OCI-LY7 (cell line): ENCODE data around the gene AGBL4. TPM values are rescaled to one million over a fixed set of nuclear protein-coding genes. Genes with fewer than 3 reads are reported as not detected.

Experiments used
- BruUV-seq: library from RNA; stranded (reverse); fragments of 400-500 nt; replicated peaks from 2 replicates; lab custom pipeline; 2021; lab: Mats Ljungman, UMichigan
- CTCF ChIA-PET: fragments of 300-600 bp; sonication (Branson Sonifier 250); formaldehyde crosslinking; loops from one replicate; lab custom pipeline; 2022; ENCODE audit warnings: antibody characterized with exemption; ENCODE audit not compliant: unreplicated experiment; lab: Charles Lee
- POLR2A ChIA-PET: fragments of 300-600 bp; sonication (Branson Sonifier 250); formaldehyde crosslinking; loops from one replicate; lab custom pipeline; 2022; ENCODE audit warnings: antibody characterized with exemption; lab: Charles Lee
- DNase-seq: peaks from one replicate; pipeline ENCODE4 v3.0.0-alpha.2; 2015; ENCODE audit warnings: low spot score
- H2AFZ ChIP-seq: fragments of 200-600 bp; sonication (generic), shearing (Covaris generic); 2 replicates; pipeline ENCODE4 v1.6.1; 2014; ENCODE audit warnings: mild to moderate bottlenecking, antibody characterized with exemption, low read length, moderate library complexity
- H3K27ac ChIP-seq: fragments of 200-600 bp; sonication (generic); 2 replicates; pipeline ENCODE4 v1.5.1; 2014; ENCODE audit warnings: mixed run types, low read depth, mild to moderate bottlenecking, moderate library complexity, low read length, inconsistent platforms; ENCODE audit not compliant: poor library complexity, severe bottlenecking
- H3K36me3 ChIP-seq: fragments of 200-600 bp; sonication (generic); 2 replicates; pipeline ENCODE4 v1.6.1; 2014; ENCODE audit warnings: mild to moderate bottlenecking, antibody characterized with exemption, low read length, moderate library complexity, mixed read lengths; ENCODE audit not compliant: insufficient read depth
- H3K4me1 ChIP-seq: fragments of 200-600 bp; sonication (generic); 2 replicates; pipeline ENCODE4 v1.5.1; 2014; ENCODE audit warnings: mild to moderate bottlenecking, low read length; ENCODE audit not compliant: insufficient read depth, poor library complexity, severe bottlenecking
- H3K4me2 ChIP-seq: fragments of 200-600 bp; sonication (generic); 2 replicates; pipeline ENCODE4 v1.6.1; 2014; ENCODE audit warnings: mild to moderate bottlenecking, low read length
- H3K4me3 ChIP-seq: fragments of 200-600 bp; sonication (generic); 2 replicates; pipeline ENCODE4 v1.5.1; 2014; ENCODE audit warnings: mild to moderate bottlenecking, low read depth, low read length; ENCODE audit not compliant: poor library complexity, severe bottlenecking
- H3K79me2 ChIP-seq: fragments of 200-600 bp; sonication (generic); 2 replicates; pipeline ENCODE4 v1.6.1; 2016; ENCODE audit warnings: low read depth, mild to moderate bottlenecking, low read length, moderate library complexity, mixed read lengths; ENCODE audit not compliant: insufficient read depth
- H3K9me2 ChIP-seq: fragments of 200-600 bp; sonication (generic); 2 replicates; pipeline ENCODE4 v1.6.1; 2016; ENCODE audit warnings: mild to moderate bottlenecking, low read length, mixed read lengths; ENCODE audit not compliant: insufficient read depth
- H3K9me3 ChIP-seq: fragments of 200-600 bp; sonication (generic); 2 replicates; pipeline ENCODE4 v1.6.1; 2014; ENCODE audit warnings: mild to moderate bottlenecking, mixed run types, low read length, mixed read lengths
- H4K20me1 ChIP-seq: fragments of 200-600 bp; sonication (generic); 2 replicates; pipeline ENCODE4 v1.6.1; 2014; ENCODE audit warnings: mild to moderate bottlenecking, antibody characterized with exemption, low read length, moderate library complexity, mixed read lengths; ENCODE audit not compliant: insufficient read depth
- EZH2phosphoT487 ChIP-seq: fragments of 200-600 bp; sonication (generic); IDR thresholded peaks from 2 replicates; pipeline ENCODE4 v1.6.1; 2018; ENCODE audit warnings: low read depth, borderline replicate concordance, mild to moderate bottlenecking, mixed run types, antibody characterized with exemption, low read length, moderate library complexity, mixed read lengths
- intact Hi-C: fragments of 100-400 bp; cut with micrococcal nuclease; formaldehyde crosslinking; loops from one replicate; pipeline ENCODE4 v1.10.0; 2022; ENCODE audit not compliant: unreplicated experiment
- total RNA-seq, 2 experiments: library from RNA; depleted of rRNA in 1 of 2; stranded (reverse); fragments of >200 nt in 1 of 2; shearing (Covaris generic) in 1 of 2; gene quantifications; 2 replicates each; pipeline ENCODE4 v1.2.3, GENCODE V29; 2014 to 2022
- TF ChIP-seq, protein P1 (sequence below): fragments of 200-600 bp; sonication (generic); conservative IDR thresholded peaks from 2 replicates; pipeline ENCODE4 v1.5.1; 2014; ENCODE audit warnings: mild to moderate bottlenecking, antibody characterized with exemption, low read length, moderate library complexity, mixed read lengths

AGBL4 gene
- total RNA-seq, 2 experiments from 2014 or later: not detected

DNA sequence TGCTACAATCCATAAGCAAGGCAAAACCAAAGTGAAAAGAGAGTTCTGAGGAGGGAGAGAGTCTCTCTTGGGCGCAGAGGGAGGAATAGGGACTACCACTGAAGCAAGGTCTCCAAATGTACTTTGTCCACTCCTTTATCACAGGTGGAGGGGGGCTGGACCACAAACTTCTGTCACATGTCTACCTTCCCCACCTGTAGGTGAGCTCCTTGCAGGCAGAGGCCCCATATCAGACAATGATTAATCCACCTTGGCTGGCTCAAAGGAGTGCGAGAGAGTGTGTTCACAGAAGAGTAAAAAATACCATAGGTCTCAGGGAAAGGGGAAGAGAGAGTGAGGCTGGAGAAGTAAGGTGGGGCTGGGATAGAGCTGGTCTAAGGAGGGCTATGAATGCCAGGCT lies 1251.5 kb downstream of the AGBL4 start:
- H3K4me2 ChIP-seq: no peak overlapping the region
- no peak overlapping the region for H3K27ac ChIP-seq
- no peaks in the 10 kb centered on the region for H4K20me1 ChIP-seq
- no TSS peak for BruUV-seq
- no peaks in the 10 kb centered on the region for H3K9me2 ChIP-seq
- POLR2A ChIA-PET: interaction anchor here (0.8 kb wide), 1 partner anchor 22 kb away, joined by 4 read pairs; no protein-coding TSS in a partner anchor
- no peaks in the 10 kb centered on the region for H3K36me3 ChIP-seq
- DNase-seq: no peak
- H2AFZ ChIP-seq: no peak overlapping the region
- H3K4me3 ChIP-seq: no peak overlapping the region
- no peak for TF ChIP-seq EZH2phosphoT487
- TF ChIP-seq, protein P1, sequence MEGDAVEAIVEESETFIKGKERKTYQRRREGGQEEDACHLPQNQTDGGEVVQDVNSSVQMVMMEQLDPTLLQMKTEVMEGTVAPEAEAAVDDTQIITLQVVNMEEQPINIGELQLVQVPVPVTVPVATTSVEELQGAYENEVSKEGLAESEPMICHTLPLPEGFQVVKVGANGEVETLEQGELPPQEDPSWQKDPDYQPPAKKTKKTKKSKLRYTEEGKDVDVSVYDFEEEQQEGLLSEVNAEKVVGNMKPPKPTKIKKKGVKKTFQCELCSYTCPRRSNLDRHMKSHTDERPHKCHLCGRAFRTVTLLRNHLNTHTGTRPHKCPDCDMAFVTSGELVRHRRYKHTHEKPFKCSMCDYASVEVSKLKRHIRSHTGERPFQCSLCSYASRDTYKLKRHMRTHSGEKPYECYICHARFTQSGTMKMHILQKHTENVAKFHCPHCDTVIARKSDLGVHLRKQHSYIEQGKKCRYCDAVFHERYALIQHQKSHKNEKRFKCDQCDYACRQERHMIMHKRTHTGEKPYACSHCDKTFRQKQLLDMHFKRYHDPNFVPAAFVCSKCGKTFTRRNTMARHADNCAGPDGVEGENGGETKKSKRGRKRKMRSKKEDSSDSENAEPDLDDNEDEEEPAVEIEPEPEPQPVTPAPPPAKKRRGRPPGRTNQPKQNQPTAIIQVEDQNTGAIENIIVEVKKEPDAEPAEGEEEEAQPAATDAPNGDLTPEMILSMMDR: no peak
- H3K79me2 ChIP-seq: no peaks in the 10 kb centered on the region
- peaks cover 31% of the 10 kb centered on the region for H3K4me1 ChIP-seq
- H3K9me3 ChIP-seq: no peaks in the 10 kb centered on the region
- CTCF ChIA-PET: no interaction called here
- intact Hi-C loops: no loop called here

DNA sequence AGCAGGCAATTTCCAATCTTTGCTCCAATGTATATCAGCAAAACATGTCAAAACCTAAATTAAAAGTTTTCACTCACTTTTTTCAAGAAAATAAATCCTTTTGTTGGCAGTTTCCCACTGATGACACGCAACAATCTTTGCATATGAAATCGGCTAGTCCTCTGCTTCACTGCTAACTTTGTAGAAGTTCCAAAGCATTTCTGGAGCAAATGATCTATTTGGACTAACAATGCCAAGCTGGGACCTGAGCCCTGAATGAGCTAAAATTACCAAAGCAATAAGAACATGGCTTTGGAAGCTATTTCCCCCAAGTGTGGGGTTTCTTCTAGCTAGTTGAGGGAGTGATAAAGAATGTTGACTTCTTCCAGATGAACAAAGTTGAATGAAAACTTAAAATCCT lies 1252.2 kb downstream of the AGBL4 start:
- intact Hi-C loops: no loop called here
- no peak overlapping the region for H2AFZ ChIP-seq
- ChIA-PET POLR2A (no interaction called here), CTCF (no interaction called here)
- H3K4me1 ChIP-seq: peaks cover 30% of the 10 kb centered on the region
- no TSS peak for BruUV-seq
- DNase-seq: no peak
- H3K4me3 ChIP-seq: no peak overlapping the region
- H3K36me3 ChIP-seq: no peaks in the 10 kb centered on the region
- H3K9me2 ChIP-seq: no peaks in the 10 kb centered on the region
- H3K9me3 ChIP-seq: no peaks in the 10 kb centered on the region
- TF ChIP-seq EZH2phosphoT487: no peak
- TF ChIP-seq, protein P1: no peak
- H3K4me2 ChIP-seq: no peak overlapping the region
- no peak overlapping the region for H3K27ac ChIP-seq
- no peaks in the 10 kb centered on the region for H4K20me1 ChIP-seq
- no peaks in the 10 kb centered on the region for H3K79me2 ChIP-seq

DNA sequence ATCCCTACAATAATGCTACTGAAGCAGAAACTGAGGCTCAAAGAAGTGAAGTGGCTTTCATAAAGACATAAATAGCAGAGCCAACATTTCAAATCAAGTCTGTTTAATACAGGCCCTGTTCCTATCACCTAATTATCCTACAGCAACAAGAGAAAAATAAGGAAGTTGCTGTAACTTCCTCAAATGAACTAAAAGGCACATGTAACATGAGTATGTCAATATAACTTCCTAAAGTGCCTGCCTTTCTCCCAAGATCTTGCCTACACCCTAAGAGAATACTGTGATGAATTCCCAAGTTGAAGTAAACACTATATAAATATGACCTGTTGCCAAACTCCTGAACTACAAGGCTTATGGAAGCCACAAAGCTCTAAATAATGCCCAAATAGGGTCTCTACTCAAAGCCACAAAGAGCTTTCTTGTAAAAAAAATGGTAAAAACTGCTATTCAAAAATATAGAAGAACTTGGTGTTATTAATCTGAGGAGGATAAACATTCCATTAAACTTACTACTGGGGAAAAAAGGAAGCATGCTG lies 1255.7 kb downstream of the AGBL4 start:
- H3K36me3 ChIP-seq: no peaks in the 10 kb centered on the region
- intact Hi-C loops: no loop called here
- TF ChIP-seq, protein P1: no peak
- no peak for TF ChIP-seq EZH2phosphoT487
- no peak overlapping the region for H3K4me3 ChIP-seq
- H3K9me2 ChIP-seq: no peaks in the 10 kb centered on the region
- H3K4me2 ChIP-seq: peak overlapping the region; percentile 26
- peaks cover 21% of the 10 kb centered on the region for H3K4me1 ChIP-seq
- peak overlapping the region; percentile 85 for H2AFZ ChIP-seq
- no peaks in the 10 kb centered on the region for H4K20me1 ChIP-seq
- no peak overlapping the region for H3K27ac ChIP-seq
- CTCF ChIA-PET: no interaction called here
- no peaks in the 10 kb centered on the region for H3K9me3 ChIP-seq
- no peaks in the 10 kb centered on the region for H3K79me2 ChIP-seq
- DNase-seq: peak; percentile 13
- POLR2A ChIA-PET: no interaction called here
- BruUV-seq: no TSS peak
